HTERT RPE-1 (cell line): ENCODE results near the gene CTAGE9.
"Not testable (repeated sequence)": the region's sequence is repeated elsewhere in the genome, so short reads cannot be mapped to it uniquely, and the experiment has no call there.

Experiments used
- in situ Hi-C: fragments of 300-500 bp; cut with MboI; formaldehyde crosslinking; loops from 4 replicates; pipeline ENCODE4 v1.14.3; 2020; ENCODE audit warnings: low sequenced_read_pairs

Gene CTAGE9

GRCh38 chr6:131729550-131729949 lies 18.7 kb upstream of the CTAGE9 start:
- in situ Hi-C loops, result no loop called here

DNA sequence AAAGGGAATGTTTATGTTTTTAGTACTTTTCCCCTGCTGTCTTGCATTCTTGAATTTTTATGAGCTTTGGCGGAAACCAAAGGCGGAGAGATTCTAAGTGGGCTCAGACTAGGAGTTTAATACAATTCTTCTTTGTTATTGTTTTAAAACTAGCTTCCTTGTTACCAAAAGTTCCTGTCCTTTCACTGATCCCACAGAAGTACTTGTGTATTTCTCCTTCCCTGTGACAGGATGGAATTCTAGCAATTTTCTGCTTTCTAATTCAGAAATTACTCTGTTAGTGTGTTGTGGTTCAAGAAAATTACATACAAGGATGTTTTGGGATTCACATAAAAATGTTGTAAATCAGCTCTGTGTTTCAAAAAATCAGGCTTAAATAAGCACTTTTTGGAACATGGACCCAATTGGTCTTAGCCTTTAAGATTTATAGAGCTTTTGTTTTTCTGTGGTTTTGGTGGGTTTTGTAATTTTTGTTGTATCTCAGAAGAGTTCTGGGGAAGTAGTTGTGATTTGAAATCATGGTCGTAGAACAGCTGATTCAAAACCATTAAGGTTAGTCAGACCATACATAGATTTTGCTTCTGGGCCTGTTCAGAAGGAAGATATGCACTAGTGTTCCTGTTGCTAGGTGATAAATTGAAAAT lies 17.6 kb upstream of the CTAGE9 start:
- in situ Hi-C loops, result no loop called here

- in situ Hi-C loops, result no loop called here
Measured at GRCh38 chr6:131727868-131728267, 17.1 kb upstream of the CTAGE9 start.

DNA sequence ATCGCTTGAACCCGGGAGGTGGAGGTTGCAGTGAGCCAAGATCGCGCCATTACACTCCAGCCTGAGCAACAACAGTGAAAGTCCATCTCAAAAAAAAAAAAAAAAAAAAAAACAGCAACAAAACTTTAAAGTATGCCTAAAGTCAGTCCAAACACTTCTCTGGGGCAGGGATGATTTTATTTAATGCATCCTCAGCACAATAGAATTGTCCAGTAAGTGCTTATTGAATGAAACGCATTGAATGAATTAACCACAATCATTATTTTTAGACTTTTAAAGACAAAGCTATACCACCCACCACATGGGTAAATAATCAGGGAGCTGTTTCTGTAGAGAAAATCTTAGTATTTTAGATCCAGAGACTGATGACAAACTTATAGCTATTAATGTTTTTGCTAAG lies 16.6 kb upstream of the CTAGE9 start:
- in situ Hi-C loops, result no loop called here

DNA sequence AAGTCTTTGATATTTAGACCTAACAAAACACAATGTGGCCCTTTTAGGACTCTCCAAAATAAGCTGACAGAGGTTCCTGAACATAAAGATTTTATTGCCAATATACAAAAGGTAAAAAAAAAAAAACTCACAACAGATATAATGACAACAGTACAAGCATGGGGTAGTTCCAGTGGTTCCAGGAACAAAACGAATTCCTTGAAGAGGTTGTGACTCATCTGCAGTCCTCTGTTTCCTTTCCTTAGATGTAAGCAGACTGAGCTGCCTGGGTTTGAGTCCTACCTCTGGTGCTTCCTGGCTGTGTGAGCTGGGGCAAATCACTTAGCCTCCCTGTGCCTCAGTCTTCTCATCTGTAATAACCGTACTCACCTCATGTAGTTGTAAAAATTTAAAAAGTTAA lies 13.3 kb upstream of the CTAGE9 start:
- in situ Hi-C loops, result no loop called here

DNA sequence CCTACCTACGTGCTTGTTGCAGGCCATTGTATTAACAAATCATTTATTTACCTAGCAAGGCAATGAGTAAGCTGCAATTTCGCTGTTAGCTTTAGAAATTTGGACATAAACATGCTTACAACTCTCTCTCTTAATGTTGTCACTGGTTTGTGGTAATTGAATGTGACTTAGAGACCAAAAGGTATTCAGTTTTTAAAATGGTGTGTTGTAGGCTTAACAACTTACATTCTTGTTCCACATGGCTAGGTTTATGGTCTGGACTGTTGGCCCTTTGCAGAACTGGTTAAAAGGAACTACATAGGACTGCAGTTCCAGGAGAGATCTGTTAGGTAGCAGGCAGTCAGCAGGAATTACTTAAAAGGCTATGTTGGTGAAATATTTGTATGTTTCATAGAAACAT lies 10.3 kb upstream of the CTAGE9 start:
- in situ Hi-C loops, result no loop called here

DNA sequence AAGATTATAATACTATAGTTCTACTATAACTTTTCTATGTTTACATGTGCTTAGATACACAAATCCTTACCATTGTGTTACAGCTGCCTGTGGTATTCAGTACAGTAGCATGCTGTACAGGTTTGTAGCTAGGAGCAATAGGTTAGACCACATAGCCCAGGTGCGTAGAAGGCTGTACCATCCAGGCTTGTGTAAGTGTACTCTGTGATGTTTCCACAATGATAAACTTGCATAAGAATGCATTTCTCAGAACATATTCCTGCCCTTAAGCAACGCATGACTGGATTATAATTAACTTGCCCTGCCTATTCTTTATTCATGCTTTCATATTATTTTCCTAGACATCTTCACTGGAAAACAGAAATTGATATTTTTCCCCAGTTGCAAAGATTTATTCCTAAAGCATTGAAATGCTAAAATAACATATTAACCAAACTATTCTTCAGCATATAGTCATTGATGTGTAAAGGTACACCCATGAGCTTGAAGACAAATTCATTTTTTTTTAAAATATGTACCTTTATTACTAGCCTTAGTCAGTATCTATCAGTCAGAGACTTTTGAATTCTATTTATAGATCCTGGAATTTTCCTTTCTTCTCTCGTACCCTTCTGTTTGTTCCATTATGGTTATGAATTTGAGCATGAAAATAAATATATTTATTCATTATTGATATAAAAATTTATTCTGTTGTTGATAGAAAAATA lies 7.2 kb upstream of the CTAGE9 start:
- in situ Hi-C loops, result no loop called here

- in situ Hi-C loops, result not testable (repeated sequence)
Measured at GRCh38 chr6:131715567-131715966, 4.8 kb upstream of the CTAGE9 start.

DNA sequence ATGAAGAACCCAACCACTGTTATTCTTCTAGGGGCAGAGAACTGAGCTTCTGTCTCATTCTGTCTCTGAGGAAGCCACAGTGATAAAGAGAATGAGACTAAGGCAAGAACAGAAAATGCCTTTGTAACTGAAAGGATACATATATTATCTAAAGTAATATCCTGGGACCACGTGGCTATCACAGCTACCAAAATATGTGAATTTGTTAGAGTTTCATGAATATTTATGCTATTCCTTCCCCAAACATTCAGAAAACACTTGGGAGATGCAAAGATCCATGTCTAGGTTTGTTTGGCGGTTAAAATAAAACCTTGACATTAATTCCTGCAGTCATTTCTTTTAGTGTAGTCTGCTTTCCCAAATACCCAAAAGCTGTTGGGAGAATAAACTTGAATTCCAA lies 6.9 kb downstream of the CTAGE9 start:
- in situ Hi-C loops, result not testable (repeated sequence)

DNA sequence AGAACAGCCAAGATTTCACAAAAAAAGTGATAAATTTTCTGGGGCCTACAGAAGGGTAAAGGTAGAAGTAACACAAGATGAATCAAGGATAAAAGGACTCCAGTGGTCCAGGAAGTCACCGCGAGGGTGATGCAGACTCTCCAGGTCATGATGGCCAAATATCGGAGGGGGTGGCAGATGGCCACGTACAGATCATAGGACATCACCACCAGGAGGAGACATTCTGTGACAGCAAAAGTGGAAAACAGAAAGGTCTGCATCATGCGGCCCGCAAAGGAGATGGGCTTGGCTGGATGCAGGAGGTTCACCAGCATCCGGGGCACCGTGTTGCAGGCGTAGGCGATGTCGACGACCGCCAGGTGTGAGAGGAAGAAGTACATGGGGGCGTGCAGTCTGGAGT lies 10.0 kb downstream of the CTAGE9 start:
- in situ Hi-C loops, result not testable (repeated sequence)

- in situ Hi-C loops, result no loop called here
Measured at GRCh38 chr6:131696956-131697355, 13.9 kb downstream of the CTAGE9 start.

DNA sequence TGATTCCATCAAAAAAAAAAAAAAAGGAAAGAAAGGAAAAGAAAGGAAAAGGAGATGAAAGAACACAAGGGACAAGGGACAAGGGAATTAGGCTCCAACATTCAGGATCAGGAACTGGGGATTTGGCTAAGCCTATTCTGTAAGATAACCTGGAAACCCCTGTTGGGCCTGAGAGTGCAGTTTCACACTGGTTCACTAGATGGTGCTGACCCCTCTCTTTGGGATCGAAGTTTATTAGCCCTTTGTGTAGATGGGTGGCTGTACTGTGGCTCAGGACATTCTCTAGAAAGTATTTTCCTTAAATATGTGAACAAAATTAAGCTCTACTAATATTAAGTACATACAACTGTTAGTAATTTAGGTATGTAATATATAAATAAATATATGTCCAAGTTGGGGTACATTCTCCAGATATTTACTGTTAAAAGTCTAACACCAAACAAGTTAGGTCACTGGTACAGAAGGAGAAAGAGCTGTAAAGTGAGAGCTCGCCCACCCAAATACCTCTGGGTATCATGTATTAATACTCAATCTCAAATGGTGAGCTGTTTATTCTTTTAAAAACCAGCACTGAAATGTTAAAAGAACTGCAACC lies 15.9 kb downstream of the CTAGE9 start:
- in situ Hi-C loops, result no loop called here

DNA sequence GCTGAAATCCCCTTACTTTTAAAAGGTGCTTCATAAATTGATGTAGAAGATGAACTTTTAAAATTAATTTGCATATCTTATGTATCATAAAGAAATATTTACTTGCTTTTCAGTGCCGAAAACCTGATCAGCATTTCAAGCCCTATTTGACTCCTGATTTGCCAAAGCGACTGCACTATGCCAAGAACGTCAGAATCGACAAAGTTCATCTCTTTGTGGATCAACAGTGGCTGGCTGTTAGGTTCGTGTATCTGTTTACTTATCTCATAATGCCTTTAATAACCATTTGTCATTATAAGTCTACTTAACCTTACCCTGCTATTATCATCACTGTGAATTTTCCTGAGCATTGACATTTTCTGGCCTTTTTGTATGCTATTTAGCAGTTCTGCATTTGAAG lies 17.4 kb downstream of the CTAGE9 start:
- in situ Hi-C loops, result no loop called here

GRCh38 chr6:131692589-131692988 lies 18.2 kb downstream of the CTAGE9 start:
- in situ Hi-C loops, result no loop called here

DNA sequence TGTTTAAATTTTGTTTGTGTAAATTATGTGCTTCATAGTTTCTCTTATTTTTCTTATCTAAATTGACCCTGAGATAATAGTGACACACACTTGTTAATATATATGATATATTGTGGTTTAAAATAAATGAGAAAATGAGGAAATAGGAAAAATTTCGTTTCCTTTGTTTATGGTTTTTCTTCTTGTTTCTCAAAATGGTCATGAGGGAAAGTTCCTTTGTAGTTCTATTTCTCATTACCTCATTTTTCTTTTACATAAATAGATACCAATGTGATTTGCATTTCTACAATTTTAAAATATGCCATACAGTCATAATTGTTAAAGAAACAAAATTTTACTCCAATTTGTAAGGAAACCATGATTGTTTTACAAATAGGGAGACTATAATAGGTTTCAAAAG lies 18.8 kb downstream of the CTAGE9 start:
- in situ Hi-C loops, result no loop called here

DNA sequence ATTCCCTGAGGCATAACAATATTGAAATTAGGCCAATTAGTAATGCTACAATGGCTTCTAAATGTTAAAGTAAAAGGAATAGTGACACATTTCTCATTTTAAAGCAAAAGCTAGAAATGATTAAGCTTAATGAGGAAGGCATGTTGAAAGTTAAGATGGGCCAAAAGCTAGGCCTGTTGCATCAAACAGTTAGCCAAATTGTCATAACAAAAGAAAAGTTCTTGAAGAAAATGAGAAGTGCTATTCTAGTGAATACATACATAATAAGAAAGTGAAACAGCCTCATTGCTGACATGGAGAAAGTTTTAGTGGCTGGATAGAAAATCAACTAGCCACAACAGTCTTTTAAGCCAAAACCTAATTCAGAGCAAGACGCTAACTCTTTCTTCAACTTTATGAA lies 22.5 kb downstream of the CTAGE9 start:
- in situ Hi-C loops, result no loop called here

DNA sequence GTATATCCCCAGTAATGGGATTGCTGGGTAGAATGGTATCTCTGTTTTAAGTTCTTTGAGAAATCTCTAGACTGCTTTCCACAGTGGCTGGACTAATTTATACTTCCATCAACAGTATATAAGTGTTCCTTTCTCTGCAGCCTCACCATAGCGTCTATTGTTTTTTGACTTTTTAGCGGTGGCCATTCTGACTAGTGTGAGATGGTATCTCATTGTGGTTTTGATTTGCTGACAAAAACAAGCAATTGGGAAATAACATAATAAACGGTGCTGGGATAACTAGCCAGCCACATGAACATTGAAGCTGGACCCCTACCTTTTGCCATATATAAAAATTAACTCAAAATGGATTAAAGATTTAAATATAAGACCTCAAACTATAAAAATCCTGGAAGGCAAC lies 23.8 kb downstream of the CTAGE9 start:
- in situ Hi-C loops, result no loop called here

GRCh38 chr6:131685266-131685780 lies 25.5 kb downstream of the CTAGE9 start:
- in situ Hi-C loops, result no loop called here

DNA sequence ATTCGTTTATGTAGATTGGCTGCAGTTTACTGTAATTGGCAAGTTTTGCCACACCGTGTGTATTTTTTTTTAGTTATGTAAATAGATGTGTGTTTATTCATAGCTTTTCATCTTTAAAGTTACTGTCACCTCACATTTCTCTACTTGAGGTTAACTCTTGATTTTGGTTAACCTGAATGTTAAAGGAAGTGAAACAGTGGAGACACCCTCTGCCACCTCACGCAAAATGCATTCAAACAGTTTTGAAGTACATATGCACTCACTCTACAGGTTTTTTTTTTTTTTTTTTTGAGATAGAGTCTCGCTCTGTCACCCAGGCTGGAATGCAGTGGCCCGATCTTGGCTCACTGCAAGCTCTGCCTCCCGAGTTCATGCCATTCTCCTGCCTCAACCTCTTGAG lies 27.3 kb downstream of the CTAGE9 start:
- in situ Hi-C loops, result no loop called here

GRCh38 chr6:131682442-131682841 lies 28.4 kb downstream of the CTAGE9 start:
- in situ Hi-C loops, result no loop called here

GRCh38 chr6:131681585-131681984 lies 29.2 kb downstream of the CTAGE9 start:
- in situ Hi-C loops, result no loop called here

- in situ Hi-C loops, result no loop called here
Measured at GRCh38 chr6:131680868-131681267, 29.9 kb downstream of the CTAGE9 start.
